ENCODE data around the gene BABAM2.

The BABAM2 gene

GRCh38 chr2:27915874-27916273, 25.3 kb downstream of the BABAM2 start:
- no peak for TF ChIP-seq Cebpa-rat (IDR thresholded peaks at IDR 0.05)
- peaks cover under 1% of the 10 kb centered on the region; the same call in 1 of the 2 replicates for H4K20me1 ChIP-seq
- H3K36me3 ChIP-seq: peaks cover 10% of the 10 kb centered on the region
- H3K4me3 ChIP-seq: no peak overlapping the region
- H3K27me3 ChIP-seq: no peaks in the 10 kb centered on the region
- peak overlapping the region; percentile 1; the same call in 1 of the 2 replicates for H3K4me2 ChIP-seq
- H3K27ac ChIP-seq: no peak overlapping the region
- no peak overlapping the region for H3K9ac ChIP-seq
- H3K9me3 ChIP-seq: 0 out of 2 replicates have a peak, but pooled peaks cover 4% of the 10 kb centered on the region
- peaks cover 26% of the 10 kb centered on the region for H3K4me1 ChIP-seq

DNA sequence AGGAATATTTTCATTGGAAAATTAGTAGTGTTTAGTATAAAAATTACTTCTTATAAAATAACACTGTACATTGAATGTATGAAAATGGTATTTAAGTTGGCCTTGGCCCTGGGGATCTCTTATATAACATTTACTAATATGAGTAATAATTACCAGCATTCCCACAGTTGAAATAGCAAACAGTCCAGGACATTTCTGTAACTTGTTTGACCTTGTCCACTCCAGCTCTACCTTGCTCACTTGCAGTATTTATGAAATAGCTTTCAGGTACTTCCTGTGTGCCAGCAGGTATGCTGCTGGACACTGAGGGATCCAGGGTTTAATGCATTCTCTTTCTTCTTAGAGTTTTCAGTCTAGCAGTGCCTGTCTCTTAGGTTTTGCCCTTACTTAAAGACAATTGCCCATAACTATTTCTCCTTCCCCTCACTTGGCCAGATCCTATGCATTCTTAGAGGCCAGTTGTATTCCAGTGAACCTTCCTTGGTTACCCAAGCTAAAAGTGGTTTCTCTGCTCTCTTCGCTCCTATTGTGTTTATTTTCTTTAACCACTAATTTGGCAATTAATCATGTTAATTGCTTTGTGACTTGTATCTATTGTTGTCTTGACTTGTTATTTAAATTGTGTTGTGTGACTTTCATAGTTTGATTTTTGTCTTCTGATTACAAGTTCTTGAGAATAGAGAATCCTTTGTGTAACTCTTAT, 25.9 kb downstream of the BABAM2 start:
- peaks cover 28% of the 10 kb centered on the region for H3K4me1 ChIP-seq
- TF ChIP-seq Cebpa-rat (IDR thresholded peaks at IDR 0.05): no peak
- no peak overlapping the region for H3K4me3 ChIP-seq
- no peaks in the 10 kb centered on the region for H3K27me3 ChIP-seq
- no peak overlapping the region for H3K27ac ChIP-seq
- H3K9me3 ChIP-seq: 0 out of 2 replicates have a peak, but pooled peaks cover 4% of the 10 kb centered on the region
- no peak overlapping the region for H3K4me2 ChIP-seq
- H3K36me3 ChIP-seq: peaks cover 10% of the 10 kb centered on the region
- H4K20me1 ChIP-seq: no peaks in the 10 kb centered on the region
- no peak overlapping the region for H3K9ac ChIP-seq

DNA sequence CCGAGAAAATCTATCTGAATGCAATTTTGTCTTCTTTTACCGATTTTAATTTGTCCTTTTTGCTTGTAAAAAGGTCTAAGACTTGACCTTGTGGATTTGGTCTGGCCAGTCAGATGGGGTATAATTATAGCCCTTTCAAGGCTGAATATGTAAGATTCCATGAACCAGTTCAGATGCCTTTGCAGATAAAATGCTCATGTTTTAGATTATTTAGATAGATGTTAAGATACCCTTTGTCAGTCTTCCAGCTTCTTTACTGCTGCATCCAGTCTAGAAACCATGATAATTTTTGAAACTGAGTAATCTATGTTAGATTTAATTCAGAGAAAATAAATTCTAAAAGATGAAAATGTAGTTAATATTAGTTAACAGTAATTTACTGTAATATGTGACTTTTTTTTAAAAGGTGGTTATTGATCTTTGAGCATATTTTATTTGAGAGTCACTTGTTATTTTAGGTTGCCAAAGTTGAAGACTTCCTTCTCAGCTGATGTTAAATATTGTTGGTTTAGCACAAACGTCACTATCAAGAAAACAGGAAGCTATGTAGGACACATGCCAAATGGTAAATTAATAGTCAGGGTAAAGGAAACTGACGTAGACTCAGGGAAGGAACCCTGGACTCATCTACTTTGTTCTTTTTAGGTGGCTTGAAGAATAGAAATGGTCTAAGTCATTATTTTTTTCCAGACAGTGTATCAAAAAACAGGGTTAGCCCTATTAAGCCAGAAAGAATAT, 29.8 kb downstream of the BABAM2 start:
- no peak overlapping the region for H3K9ac ChIP-seq
- TF ChIP-seq Cebpa-rat (IDR thresholded peaks at IDR 0.05): no peak
- peaks cover 6% of the 10 kb centered on the region for H3K36me3 ChIP-seq
- H4K20me1 ChIP-seq: no peaks in the 10 kb centered on the region
- 0 out of 2 replicates have a peak, but pooled peaks cover 4% of the 10 kb centered on the region for H3K9me3 ChIP-seq
- no peak overlapping the region for H3K4me3 ChIP-seq
- H3K4me1 ChIP-seq: peaks cover 21% of the 10 kb centered on the region
- no peak overlapping the region for H3K27ac ChIP-seq
- H3K4me2 ChIP-seq: peak overlapping the region; percentile 25
- H3K27me3 ChIP-seq: no peaks in the 10 kb centered on the region

DNA sequence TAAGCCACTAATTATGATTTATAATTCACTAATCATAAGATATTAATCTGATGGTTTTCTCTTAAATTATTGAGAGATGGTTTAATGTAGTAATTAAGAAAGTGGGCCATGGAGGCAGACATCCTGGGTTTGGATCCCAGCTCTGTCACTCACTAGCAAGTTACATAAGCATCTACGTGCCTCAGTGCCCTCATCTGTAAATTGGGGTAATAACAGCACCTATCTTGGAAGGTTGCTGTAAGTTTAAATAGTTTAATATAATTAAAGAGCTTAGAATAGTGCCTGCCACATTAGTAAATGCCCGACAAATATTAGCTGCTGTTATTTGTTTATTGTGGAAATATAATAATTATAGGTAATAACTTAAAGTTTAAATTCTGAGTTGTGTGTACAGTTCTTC, 30.9 kb downstream of the BABAM2 start:
- H3K36me3 ChIP-seq: peaks cover 6% of the 10 kb centered on the region
- no peak overlapping the region for H3K27ac ChIP-seq
- 0 out of 2 replicates have a peak, but pooled peaks cover 4% of the 10 kb centered on the region for H3K9me3 ChIP-seq
- H3K27me3 ChIP-seq: no peaks in the 10 kb centered on the region
- no peak overlapping the region for H3K9ac ChIP-seq
- TF ChIP-seq Cebpa-rat (IDR thresholded peaks at IDR 0.05): no peak
- no peaks in the 10 kb centered on the region for H4K20me1 ChIP-seq
- peaks cover 13% of the 10 kb centered on the region for H3K4me1 ChIP-seq
- H3K4me2 ChIP-seq: no peak overlapping the region
- no peak overlapping the region for H3K4me3 ChIP-seq

DNA sequence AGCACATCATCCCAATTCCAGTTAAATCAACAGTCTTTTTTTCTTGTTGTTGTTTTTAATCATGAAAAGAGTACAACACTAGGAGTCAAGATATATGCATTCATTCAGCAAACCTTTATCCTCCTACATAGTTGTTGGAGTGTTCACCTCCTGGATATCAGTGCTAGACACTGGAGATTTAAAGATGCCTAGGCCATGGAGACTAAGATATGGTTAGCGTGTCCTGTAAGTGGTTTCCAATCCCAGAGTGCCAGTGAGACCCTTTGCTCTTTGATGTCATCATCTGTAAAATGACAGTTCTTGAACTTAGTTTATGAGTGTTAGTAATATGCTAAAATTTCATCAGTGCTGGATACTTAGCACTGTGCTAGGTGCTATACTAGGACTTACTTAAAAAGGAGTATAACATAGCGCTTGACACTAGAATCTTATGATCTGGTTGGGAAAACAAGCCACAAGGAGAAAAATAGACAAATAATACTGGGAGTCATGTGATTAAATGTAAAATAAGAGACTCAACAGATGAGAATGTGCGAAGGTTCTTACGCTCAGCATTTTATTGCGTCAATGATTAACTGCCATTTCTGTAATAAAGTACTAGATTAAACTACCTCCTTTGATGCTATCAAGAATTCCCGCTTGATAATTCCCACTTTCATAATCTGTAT, 31.5 kb downstream of the BABAM2 start:
- H3K4me2 ChIP-seq: no peak overlapping the region
- no peak overlapping the region for H3K27ac ChIP-seq
- H3K27me3 ChIP-seq: no peaks in the 10 kb centered on the region
- no peaks in the 10 kb centered on the region for H4K20me1 ChIP-seq
- H3K36me3 ChIP-seq: peaks cover 4% of the 10 kb centered on the region
- no peak overlapping the region for H3K4me3 ChIP-seq
- no peak for TF ChIP-seq Cebpa-rat (IDR thresholded peaks at IDR 0.05)
- no peak overlapping the region for H3K9ac ChIP-seq
- 0 out of 2 replicates have a peak, but pooled peaks cover 2% of the 10 kb centered on the region for H3K9me3 ChIP-seq
- peaks cover 13% of the 10 kb centered on the region for H3K4me1 ChIP-seq

GRCh38 chr2:27922842-27923241, 32.3 kb downstream of the BABAM2 start:
- TF ChIP-seq Cebpa-rat (IDR thresholded peaks at IDR 0.05): no peak
- Histone ChIP-seq H3K36me3 (no peaks in the 10 kb centered on the region), H3K9me3 (no peaks in the 10 kb centered on the region), H3K27ac (no peak overlapping the region), H3K27me3 (no peaks in the 10 kb centered on the region), H3K9ac (no peak overlapping the region), H3K4me1 (peaks cover 13% of the 10 kb centered on the region), H3K4me2 (no peak overlapping the region), H4K20me1 (no peaks in the 10 kb centered on the region), H3K4me3 (no peak overlapping the region)

GRCh38 chr2:27925766-27926472, 35.4 kb downstream of the BABAM2 start:
- peaks cover 11% of the 10 kb centered on the region for H3K36me3 ChIP-seq
- H3K4me3 ChIP-seq: no peak overlapping the region
- H3K4me1 ChIP-seq: peaks cover 5% of the 10 kb centered on the region; the same call in 1 of the 2 replicates
- H3K9ac ChIP-seq: no peak overlapping the region
- no peak overlapping the region for H3K27ac ChIP-seq
- H4K20me1 ChIP-seq: no peaks in the 10 kb centered on the region
- H3K9me3 ChIP-seq: no peaks in the 10 kb centered on the region
- H3K27me3 ChIP-seq: no peaks in the 10 kb centered on the region
- TF ChIP-seq Cebpa-rat (IDR thresholded peaks at IDR 0.05): no peak
- no peak overlapping the region for H3K4me2 ChIP-seq

DNA sequence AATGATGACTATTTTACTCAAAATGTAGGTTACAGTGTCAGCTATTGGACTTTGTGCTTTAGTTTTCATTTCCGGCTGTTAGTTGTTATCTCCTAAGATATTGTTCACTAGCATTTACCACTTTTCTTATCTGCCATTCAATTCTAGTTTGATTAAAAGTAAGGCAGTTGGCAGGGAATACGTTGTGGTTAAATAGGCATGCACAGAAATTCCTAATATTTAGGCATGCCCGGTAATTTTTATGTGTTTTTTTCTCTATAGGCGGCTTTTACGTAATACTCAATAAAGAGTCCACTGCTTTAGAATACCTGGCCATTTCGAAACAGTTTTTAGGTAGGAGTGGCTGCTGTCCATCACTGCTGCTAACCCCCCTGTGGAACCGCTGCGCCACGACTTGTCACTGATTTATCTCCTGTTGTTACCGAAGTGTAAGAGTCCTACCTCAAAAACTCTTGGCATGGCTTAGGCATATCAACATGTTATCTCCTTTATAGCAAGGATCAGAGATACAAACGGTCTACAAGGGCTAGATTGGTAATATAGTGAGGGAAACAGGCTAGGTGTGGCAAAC, 39.5 kb downstream of the BABAM2 start:
- Histone ChIP-seq H4K20me1 (no peaks in the 10 kb centered on the region), H3K9me3 (no peaks in the 10 kb centered on the region), H3K27me3 (no peaks in the 10 kb centered on the region), H3K4me1 (peaks cover 8% of the 10 kb centered on the region; the same call in 1 of the 2 replicates), H3K27ac (no peak overlapping the region), H3K4me2 (no peak overlapping the region), H3K4me3 (no peak overlapping the region), H3K9ac (no peak overlapping the region), H3K36me3 (peaks cover 22% of the 10 kb centered on the region)
- no peak for TF ChIP-seq Cebpa-rat (IDR thresholded peaks at IDR 0.05)

DNA sequence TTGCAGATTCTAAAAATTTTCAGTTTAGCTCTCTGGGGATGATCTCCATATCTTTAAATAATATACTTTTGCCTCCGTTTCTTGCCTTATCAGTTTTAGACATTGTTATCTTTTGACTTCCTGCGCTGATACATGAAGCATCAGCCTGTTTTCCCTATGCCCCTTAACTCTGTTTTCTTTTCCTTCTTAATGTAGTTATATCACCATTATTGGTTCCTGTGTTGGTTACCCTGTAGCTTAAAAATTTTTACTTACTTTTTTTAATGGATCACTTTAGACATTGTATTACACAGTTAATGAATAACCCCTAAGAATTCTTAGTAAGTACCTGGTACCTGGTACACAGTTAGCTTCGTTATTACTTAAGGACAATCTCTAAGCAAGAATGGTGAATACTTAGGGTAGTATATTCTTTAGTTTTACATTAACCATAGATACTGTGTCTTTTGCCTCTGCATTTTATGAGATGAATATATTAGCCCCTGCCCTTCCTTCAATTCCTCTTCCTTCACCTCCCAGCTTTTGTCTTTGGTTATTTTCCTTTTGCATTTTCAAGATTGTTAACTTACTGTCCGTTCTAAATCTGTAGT, 40.9 kb downstream of the BABAM2 start:
- H3K27ac ChIP-seq: no peak overlapping the region
- peaks cover 8% of the 10 kb centered on the region; the same call in 1 of the 2 replicates for H3K4me1 ChIP-seq
- no peaks in the 10 kb centered on the region for H4K20me1 ChIP-seq
- TF ChIP-seq Cebpa-rat (IDR thresholded peaks at IDR 0.05): no peak
- H3K9me3 ChIP-seq: peaks cover 6% of the 10 kb centered on the region; the same call in 1 of the 2 replicates
- no peak overlapping the region for H3K9ac ChIP-seq
- no peak overlapping the region for H3K4me3 ChIP-seq
- peaks cover 33% of the 10 kb centered on the region for H3K36me3 ChIP-seq
- 0 out of 2 replicates have a peak overlapping the region, but pooled peaks have one; percentile 6 for H3K4me2 ChIP-seq
- no peaks in the 10 kb centered on the region for H3K27me3 ChIP-seq
